Colonic mucosa (tissue), 4 donors: ENCODE results near the gene C1GALT1. TPM values are rescaled to one million over a fixed set of nuclear protein-coding genes. Genes with fewer than 3 reads are reported as not detected.

Experiments
- DNase-seq: peaks from one replicate; pipeline ENCODE4 v3.0.0-alpha.2; 2020
- H3K27ac ChIP-seq: fragments of 200-600 bp; one replicate; pipeline ENCODE4 v1.8.0; 2021
- H3K27me3 ChIP-seq: fragments of 200-600 bp; one replicate; pipeline ENCODE4 v1.8.0; 2021
- H3K36me3 ChIP-seq: fragments of 200-600 bp; one replicate; pipeline ENCODE4 v1.8.0; 2021
- H3K4me1 ChIP-seq: fragments of 200-600 bp; one replicate; pipeline ENCODE4 v1.8.0; 2021; ENCODE audit warnings: mild to moderate bottlenecking
- H3K4me3 ChIP-seq: fragments of 200-600 bp; one replicate; pipeline ENCODE4 v1.8.0; 2021
- H3K9ac ChIP-seq, 2 donors: one replicate each; pipeline ENCODE4 v1.7.0; 2013; ENCODE audit warnings: control low read depth in 2 of 2, low read depth in 2 of 2, low read length in 2 of 2
- H3K9me3 ChIP-seq: fragments of 200-600 bp; one replicate; pipeline ENCODE4 v1.8.0; 2021
- CTCF ChIP-seq: fragments of 200-600 bp; IDR thresholded peaks from one replicate; pipeline ENCODE4 v1.8.0; 2022; ENCODE audit warnings: antibody characterized with exemption, mild to moderate bottlenecking
- intact Hi-C: fragments of 100-400 bp; cut with DNase I; formaldehyde crosslinking; loops from one replicate; pipeline ENCODE4 v1.14.1; 2022
- total RNA-seq, 2 donors: library from RNA; stranded (reverse); fragmentation: NEBNext Ultra II Directional in 1 of 2; extraction: Animal tissue kit (Norgen Biotek cat#: 25700) in 1 of 2; gene quantifications; one replicate each; pipeline ENCODE4 v1.2.1, GENCODE V29; 2021
- donor health status: healthy.
- donor health status: DM: no; HTN: no; CAD: no.
- donor health status: DM: no; HTN: no; CAD: no.

The C1GALT1 gene
- total RNA-seq, 2 donors from 2014 or later: 33.9 to 39.4 TPM

- Histone ChIP-seq H3K27me3 (no peaks in the 10 kb centered on the region), H3K4me1 (no peaks in the 10 kb centered on the region), H3K36me3 (no peaks in the 10 kb centered on the region), H3K9me3 (no peaks in the 10 kb centered on the region), H3K27ac (no peak overlapping the region), H3K4me3 (no peak overlapping the region), H3K9ac (no peak overlapping the region)
- no peak for TF ChIP-seq CTCF
- DNase-seq: no peak
- intact Hi-C loops: no loop called here
Observed at GRCh38 chr7:7265081-7266075, 83.0 kb downstream of the C1GALT1 start.

- H3K27me3 ChIP-seq: no peaks in the 10 kb centered on the region
- H3K36me3 ChIP-seq: no peaks in the 10 kb centered on the region
- no peak for TF ChIP-seq CTCF
- no peak for DNase-seq
- intact Hi-C loops: no loop called here
- H3K9me3 ChIP-seq: no peaks in the 10 kb centered on the region
- no peak overlapping the region for H3K4me3 ChIP-seq
- H3K9ac ChIP-seq: no peak overlapping the region
- H3K4me1 ChIP-seq: no peaks in the 10 kb centered on the region
- no peak overlapping the region for H3K27ac ChIP-seq
Observed at GRCh38 chr7:7266257-7266881, 84.0 kb downstream of the C1GALT1 start.

- Histone ChIP-seq H3K27me3 (no peaks in the 10 kb centered on the region), H3K4me1 (no peaks in the 10 kb centered on the region), H3K4me3 (no peak overlapping the region), H3K36me3 (no peaks in the 10 kb centered on the region), H3K9ac (no peak overlapping the region), H3K9me3 (no peaks in the 10 kb centered on the region), H3K27ac (no peak overlapping the region)
- TF ChIP-seq CTCF: no peak
- intact Hi-C loops: no loop called here
- DNase-seq: no peak
Observed at GRCh38 chr7:7271094-7271874, 88.9 kb downstream of the C1GALT1 start.

GRCh38 chr7:7272294-7272693 is 90.0 kb downstream of the C1GALT1 start:
- Histone ChIP-seq H3K4me3 (no peak overlapping the region), H3K27me3 (no peaks in the 10 kb centered on the region), H3K36me3 (no peaks in the 10 kb centered on the region), H3K27ac (no peak overlapping the region), H3K9me3 (no peaks in the 10 kb centered on the region), H3K4me1 (no peaks in the 10 kb centered on the region), H3K9ac (no peak overlapping the region)
- intact Hi-C loops: no loop called here
- TF ChIP-seq CTCF: no peak
- DNase-seq: no peak

GRCh38 chr7:7274782-7275181 is 92.4 kb downstream of the C1GALT1 start:
- H3K27ac ChIP-seq: no peak overlapping the region
- intact Hi-C loops: no loop called here
- H3K9ac ChIP-seq: no peak overlapping the region
- no peak for TF ChIP-seq CTCF
- H3K4me1 ChIP-seq: no peaks in the 10 kb centered on the region
- no peaks in the 10 kb centered on the region for H3K36me3 ChIP-seq
- no peaks in the 10 kb centered on the region for H3K9me3 ChIP-seq
- DNase-seq: no peak
- H3K4me3 ChIP-seq: no peak overlapping the region
- no peaks in the 10 kb centered on the region for H3K27me3 ChIP-seq
